K562 (cell line): ENCODE data around the gene RNF181.

Experiments used
- CEBPB ChIP-seq: fragments of 450-650 bp; IDR thresholded peaks from 2 replicates; pipeline ENCODE4 v1.6.1; 2016; ENCODE audit warnings: missing genetic modification characterization, missing compliant biosample characterization
- CTCF ChIP-seq, 3 experiments: IDR thresholded peaks in 2 of 3; conservative IDR thresholded peaks in 1 of 3; 2 replicates each; pipeline ENCODE4 v1.5.1; 2011 to 2012; ENCODE audit warnings: low read length in 3 of 3, mild to moderate bottlenecking in 3 of 3, control low read depth in 2 of 3, improper control_type of control experiment in 1 of 3, inconsistent platforms in 1 of 3, low read depth in 1 of 3, mixed read lengths in 1 of 3, moderate library complexity in 1 of 3; ENCODE audit not compliant: insufficient read depth in 2 of 3
- FIP1L1 ChIP-seq: fragments of 200-400 bp; formaldehyde crosslinking; IDR thresholded peaks from 2 replicates; pipeline ENCODE4 v1.6.1; 2018; ENCODE audit warnings: mild to moderate bottlenecking, low read depth, low read length; ENCODE audit not compliant: poor library complexity, severe bottlenecking
- MAZ ChIP-seq, 2 experiments: fragments of 450-650 bp in 1 of 2; sonication (generic) in 1 of 2; formaldehyde crosslinking; IDR thresholded peaks in 1 of 2; conservative IDR thresholded peaks in 1 of 2; 2 replicates each; pipeline versions ENCODE4 v1.4.0 to v1.5.0; 2020; ENCODE audit warnings: mild to moderate bottlenecking in 1 of 2, missing genetic modification reagents in 1 of 2
- POLR2AphosphoS5 ChIP-seq: IDR thresholded peaks from 2 replicates; pipeline ENCODE4 v1.6.1; 2011; ENCODE audit warnings: mild to moderate bottlenecking, low read depth, low read length, moderate library complexity; ENCODE audit not compliant: control insufficient read depth, insufficient read depth
- ZBTB33 ChIP-seq: sonication (generic); formaldehyde crosslinking; IDR thresholded peaks from 2 replicates; pipeline ENCODE4 v1.8.1; 2023; ENCODE audit warnings: mild to moderate bottlenecking, missing genetic modification reagents
- ZNF143 ChIP-seq: sonication (generic); formaldehyde crosslinking; IDR thresholded peaks from 2 replicates; pipeline ENCODE4 v1.9.0; 2022; ENCODE audit warnings: mild to moderate bottlenecking, missing genetic modification reagents
- ZNF561 ChIP-seq: fragments of 450-650 bp; formaldehyde crosslinking; conservative IDR thresholded peaks from 2 replicates; pipeline ENCODE4 v1.4.0; 2020; ENCODE audit warnings: mild to moderate bottlenecking, moderate library complexity
- ZNF707 ChIP-seq: fragments of 250-450 bp; sonication (Bioruptor Pico); conservative IDR thresholded peaks from 2 replicates; pipeline ENCODE4 v1.8.0; 2022; ENCODE audit warnings: inconsistent platforms, mild to moderate bottlenecking, moderate library complexity

- TF ChIP-seq MAZ (CRISPR knock-in tag; conservative IDR thresholded peaks at IDR 0.05 in 1 of 2, IDR thresholded peaks at IDR 0.05 in 1 of 2) (no peak), POLR2AphosphoS5 (no peak), CEBPB (no peak), ZNF143 (no peak), ZNF561 (CRISPR knock-in tag) (no peak), CTCF (IDR thresholded peaks at IDR 0.05 in 2 of 3, conservative IDR thresholded peaks at IDR 0.05 in 1 of 3; ENCODE audit: insufficient read depth in 2 of 3, low read depth in 1 of 3, low read length in 3 of 3) (no peak), ZBTB33 (CRISPR knock-in tag) (no peak), FIP1L1 (no peak), ZNF707 (no peak)
These were observed 9.8 kb upstream of the RNF181 start for GRCh38 chr2:85585781-85586105.
